ENCODE data around the gene MCM3AP. TPM values are rescaled to one million over a fixed set of nuclear protein-coding genes. Genes with fewer than 3 reads are reported as not detected.

MCM3AP gene
- total RNA-seq, 1 donor: 64.8 TPM

DNA sequence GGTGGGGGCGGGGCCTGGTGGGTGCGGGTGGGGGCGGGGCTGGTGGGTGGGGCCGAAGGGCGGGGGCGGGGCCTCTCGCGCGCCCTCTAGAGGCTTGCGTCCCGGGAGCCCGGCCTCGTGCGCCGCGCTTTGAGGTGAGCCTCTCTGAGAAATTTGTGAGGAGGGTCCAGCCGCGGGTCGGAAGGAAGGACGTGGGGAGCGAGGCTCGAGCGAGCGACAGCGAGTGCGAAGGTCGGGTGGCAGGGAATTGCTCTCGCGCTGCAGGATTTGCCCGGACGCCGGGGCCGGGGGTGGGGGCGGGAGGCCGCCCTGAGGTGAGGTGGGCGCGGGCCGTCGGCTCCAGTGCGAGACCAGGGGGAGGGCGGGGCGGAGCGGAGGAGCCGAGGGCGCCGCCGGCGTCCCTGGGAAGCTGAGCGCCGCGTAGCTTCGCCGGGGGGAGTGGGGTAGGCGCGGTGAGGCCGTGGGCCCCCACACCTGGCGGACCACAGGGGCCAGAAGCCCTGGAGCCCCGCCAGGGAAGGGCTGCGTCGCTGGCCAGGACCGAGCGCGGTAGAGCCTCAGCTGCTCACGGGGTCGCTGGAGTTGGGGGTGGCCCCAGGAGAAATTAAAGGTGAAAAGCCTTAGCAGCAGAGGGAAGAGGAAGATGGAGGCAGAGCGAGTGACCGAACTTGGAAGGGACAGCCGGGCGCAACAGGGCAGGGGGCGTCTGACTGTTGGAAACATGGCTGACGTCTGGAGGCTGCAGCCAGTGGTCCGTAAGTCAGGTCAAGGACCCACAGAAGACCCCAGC is 56.1 kb downstream of the MCM3AP start:
- peaks cover 14% of the 10 kb centered on the region for H3K4me1 ChIP-seq (ENCODE audit: insufficient read depth, low read length)
- H3K79me2 ChIP-seq (ENCODE audit: insufficient read depth, low read length): peaks cover 37% of the 10 kb centered on the region
- H2AFZ ChIP-seq (ENCODE audit: low read length): peak overlapping the region; percentile 26
- H3K27ac ChIP-seq (ENCODE audit: low read depth, low read length): no peak overlapping the region
- H3K9me3 ChIP-seq (ENCODE audit: low read depth, low read length): no peaks in the 10 kb centered on the region
- peaks cover 18% of the 10 kb centered on the region for H3K36me3 ChIP-seq (ENCODE audit: insufficient read depth, low read length)
- no peaks in the 10 kb centered on the region for H3K27me3 ChIP-seq (ENCODE audit: insufficient read depth, low read length)
- peak overlapping the region; percentile 72 for H3K4me3 ChIP-seq (ENCODE audit: insufficient read depth, low read length)
- DNase-seq (ENCODE audit: insufficient read length, low spot score, missing footprints): no peak
- peak; percentile 27 for TF ChIP-seq CTCF (IDR thresholded peaks at IDR 0.05; ENCODE audit: extremely low read depth, low read depth, low read length)
- H3K4me2 ChIP-seq (ENCODE audit: insufficient read depth, low read length): peak overlapping the region; percentile 68
- H4K20me1 ChIP-seq (ENCODE audit: insufficient read depth, low read length): peaks cover 13% of the 10 kb centered on the region

DNA sequence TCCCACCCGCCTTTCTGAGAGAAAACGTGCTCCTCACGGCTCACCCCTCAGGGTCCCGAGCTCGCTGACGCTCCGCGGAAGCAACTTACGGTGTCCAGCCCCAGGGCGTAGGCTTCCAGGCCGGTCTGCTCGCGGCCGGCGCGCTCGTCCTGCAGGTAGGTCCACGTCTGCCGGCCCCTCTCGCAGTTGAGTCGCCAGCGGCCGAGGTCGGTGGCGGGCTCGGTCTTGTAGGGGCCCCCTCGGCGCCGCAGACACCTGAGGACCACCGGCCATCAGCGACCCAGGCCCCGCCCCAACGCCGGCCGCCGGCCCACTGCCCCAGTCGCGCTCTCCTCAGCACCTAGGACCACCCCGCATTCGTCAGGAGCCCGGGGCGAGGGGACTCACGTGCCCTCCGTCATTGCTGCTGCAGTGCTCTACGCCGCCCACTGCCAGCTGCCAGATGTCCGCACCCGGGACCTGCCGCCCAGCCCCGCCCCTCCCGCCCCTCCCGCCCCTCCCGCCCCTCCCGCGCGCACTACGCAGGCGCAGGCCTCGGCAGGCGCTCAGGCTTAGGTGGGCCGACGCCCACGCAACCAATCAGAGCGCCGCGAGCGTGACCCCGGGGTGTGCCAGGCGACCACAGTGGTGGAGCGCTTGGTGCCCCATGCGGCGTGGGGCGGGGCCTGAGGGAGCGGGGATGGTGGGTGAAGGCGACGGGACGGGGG is 56.9 kb downstream of the MCM3AP start, which contains the start of gene LSS:
Gene LSS, minus strand, starts transcription at position 430 of the 707 bp plus-strand sequence. Its CDS starts 29 bp downstream, at position 401.
- H2AFZ ChIP-seq (ENCODE audit: low read length): peak within 1 kb of the TSS; percentile 80
- H3K27ac ChIP-seq (ENCODE audit: low read depth, low read length): peak within 1 kb of the TSS; percentile 70
- peaks cover 13% of the 10 kb centered on the region for H4K20me1 ChIP-seq (ENCODE audit: insufficient read depth, low read length)
- H3K4me3 ChIP-seq (ENCODE audit: insufficient read depth, low read length): peak within 1 kb of the TSS; percentile 93
- TF ChIP-seq CTCF (IDR thresholded peaks at IDR 0.05; ENCODE audit: extremely low read depth, low read depth, low read length): no peak
- peak; percentile 100 for DNase-seq (ENCODE audit: insufficient read length, low spot score, missing footprints)
- H3K4me2 ChIP-seq (ENCODE audit: insufficient read depth, low read length): peak within 1 kb of the TSS; percentile 90
- no peaks in the 10 kb centered on the region for H3K9me3 ChIP-seq (ENCODE audit: low read depth, low read length)
- peaks cover 10% of the 10 kb centered on the region for H3K36me3 ChIP-seq (ENCODE audit: insufficient read depth, low read length)
- H3K27me3 ChIP-seq (ENCODE audit: insufficient read depth, low read length): no peaks in the 10 kb centered on the region
- H3K4me1 ChIP-seq (ENCODE audit: insufficient read depth, low read length): peaks cover 14% of the 10 kb centered on the region
- peaks cover 42% of the 10 kb centered on the region for H3K79me2 ChIP-seq (ENCODE audit: insufficient read depth, low read length)

GRCh38 chr21:46227811-46228344 is 57.5 kb downstream of the MCM3AP start:
- Histone ChIP-seq H3K27ac (ENCODE audit: low read depth, low read length) (peak overlapping the region; percentile 70), H3K4me3 (ENCODE audit: insufficient read depth, low read length) (peak overlapping the region; percentile 93), H4K20me1 (ENCODE audit: insufficient read depth, low read length) (peaks cover 13% of the 10 kb centered on the region), H3K36me3 (ENCODE audit: insufficient read depth, low read length) (peaks cover 5% of the 10 kb centered on the region), H3K27me3 (ENCODE audit: insufficient read depth, low read length) (no peaks in the 10 kb centered on the region), H3K79me2 (ENCODE audit: insufficient read depth, low read length) (peaks cover 46% of the 10 kb centered on the region), H2AFZ (ENCODE audit: low read length) (peak overlapping the region; percentile 80), H3K9me3 (ENCODE audit: low read depth, low read length) (no peaks in the 10 kb centered on the region), H3K4me1 (ENCODE audit: insufficient read depth, low read length) (peaks cover 14% of the 10 kb centered on the region), H3K4me2 (ENCODE audit: insufficient read depth, low read length) (peak overlapping the region; percentile 90)
- DNase-seq (ENCODE audit: insufficient read length, low spot score, missing footprints): peak; percentile 77
- no peak for TF ChIP-seq CTCF (IDR thresholded peaks at IDR 0.05; ENCODE audit: extremely low read depth, low read depth, low read length)
